Measurements from ENCODE around the gene NATD1. TPM values are rescaled to one million over a fixed set of nuclear protein-coding genes. Genes with fewer than 3 reads are reported as not detected.

Gene NATD1
- total and polyA plus RNA-seq, 4 donors, result 3.6 to 13.4 (median 6.7) TPM

- no peaks in the 10 kb centered on the region for H3K9me3 ChIP-seq (ENCODE audit: control insufficient read depth, low read length)
- DNase-seq, result no peak
- WGBS, 2 donors, result 54 to 59% methylated on average over 9 of the region's 9 CpGs
- no peaks in the 10 kb centered on the region for H3K4me1 ChIP-seq (ENCODE audit: control insufficient read depth in 1 of 2, insufficient read depth in 2 of 2, low read length in 2 of 2)
- H3K27ac ChIP-seq (ENCODE audit: low read depth in 1 of 2, low read length in 2 of 2), result no peak overlapping the region
- no peak for ATAC-seq (ENCODE audit: low FRiP score)
- H3K36me3 ChIP-seq (ENCODE audit: control insufficient read depth in 1 of 2, insufficient read depth in 2 of 2, low read length in 1 of 2), result no peaks in the 10 kb centered on the region
- intact Hi-C loops (cut with DNase I), result no loop called here
- no peaks in the 10 kb centered on the region for H3K27me3 ChIP-seq (ENCODE audit: control insufficient read depth in 1 of 2, insufficient read depth in 2 of 2, low read length in 1 of 2)
- H3K4me3 ChIP-seq (ENCODE audit: low read length in 2 of 2), result no peak overlapping the region
Measured at GRCh38 chr17:21245639-21246084, 7.5 kb downstream of the NATD1 start.

DNA sequence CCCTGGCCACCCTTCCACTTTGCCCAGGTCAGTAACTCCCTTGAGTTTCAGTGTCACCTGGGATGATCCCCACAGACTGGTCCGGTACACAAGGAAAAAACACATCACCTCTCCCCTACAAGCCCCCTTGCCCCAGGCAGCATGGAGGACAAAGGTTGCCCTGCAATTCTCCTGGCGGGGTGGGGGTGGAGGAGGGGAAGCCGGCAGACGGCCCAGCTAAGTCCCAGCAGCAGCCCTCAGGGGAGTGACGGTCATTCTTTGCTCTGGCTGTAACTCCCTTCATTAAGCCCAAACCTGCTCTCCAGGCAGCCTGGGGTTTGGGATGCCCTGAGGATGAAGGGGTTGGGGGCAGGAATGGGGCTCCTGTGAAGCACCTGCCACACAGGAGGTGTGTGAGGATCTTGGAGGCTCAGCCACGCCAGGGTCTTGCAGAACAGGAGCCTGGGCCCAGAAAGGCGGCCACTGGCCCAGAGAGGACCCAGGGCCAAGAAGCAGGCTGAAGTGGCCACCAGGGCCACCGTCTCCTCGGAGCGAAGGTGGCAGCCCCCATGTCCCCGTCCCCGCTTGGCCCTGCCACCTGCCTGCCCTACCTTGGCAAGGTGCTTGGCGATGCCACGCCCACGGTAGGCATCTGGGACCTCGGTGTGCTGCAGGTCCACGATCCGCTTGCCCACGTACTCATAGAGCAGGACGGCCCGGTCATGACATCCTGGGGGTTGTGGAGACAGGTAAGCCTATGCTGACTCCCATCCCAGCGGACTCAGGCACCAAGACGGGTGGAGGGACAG, 9.5 kb downstream of the NATD1 start:
- ATAC-seq (ENCODE audit: low FRiP score) (no peak), DNase-seq (no peak)
- H3K27me3 ChIP-seq (ENCODE audit: control insufficient read depth in 1 of 2, insufficient read depth in 2 of 2, low read length in 1 of 2), result no peaks in the 10 kb centered on the region
- H3K27ac ChIP-seq (ENCODE audit: low read depth in 1 of 2, low read length in 2 of 2), result no peak overlapping the region
- WGBS, 2 donors, result 79 to 80% methylated on average over 23 of the region's 23 CpGs
- H3K9me3 ChIP-seq (ENCODE audit: control insufficient read depth, low read length), result no peaks in the 10 kb centered on the region
- H3K4me3 ChIP-seq (ENCODE audit: low read length in 2 of 2), result no peak overlapping the region
- H3K4me1 ChIP-seq (ENCODE audit: control insufficient read depth in 1 of 2, insufficient read depth in 2 of 2, low read length in 2 of 2), result no peaks in the 10 kb centered on the region
- H3K36me3 ChIP-seq (ENCODE audit: control insufficient read depth in 1 of 2, insufficient read depth in 2 of 2, low read length in 1 of 2), result no peaks in the 10 kb centered on the region
- intact Hi-C loops (cut with DNase I), result no loop called here

DNA sequence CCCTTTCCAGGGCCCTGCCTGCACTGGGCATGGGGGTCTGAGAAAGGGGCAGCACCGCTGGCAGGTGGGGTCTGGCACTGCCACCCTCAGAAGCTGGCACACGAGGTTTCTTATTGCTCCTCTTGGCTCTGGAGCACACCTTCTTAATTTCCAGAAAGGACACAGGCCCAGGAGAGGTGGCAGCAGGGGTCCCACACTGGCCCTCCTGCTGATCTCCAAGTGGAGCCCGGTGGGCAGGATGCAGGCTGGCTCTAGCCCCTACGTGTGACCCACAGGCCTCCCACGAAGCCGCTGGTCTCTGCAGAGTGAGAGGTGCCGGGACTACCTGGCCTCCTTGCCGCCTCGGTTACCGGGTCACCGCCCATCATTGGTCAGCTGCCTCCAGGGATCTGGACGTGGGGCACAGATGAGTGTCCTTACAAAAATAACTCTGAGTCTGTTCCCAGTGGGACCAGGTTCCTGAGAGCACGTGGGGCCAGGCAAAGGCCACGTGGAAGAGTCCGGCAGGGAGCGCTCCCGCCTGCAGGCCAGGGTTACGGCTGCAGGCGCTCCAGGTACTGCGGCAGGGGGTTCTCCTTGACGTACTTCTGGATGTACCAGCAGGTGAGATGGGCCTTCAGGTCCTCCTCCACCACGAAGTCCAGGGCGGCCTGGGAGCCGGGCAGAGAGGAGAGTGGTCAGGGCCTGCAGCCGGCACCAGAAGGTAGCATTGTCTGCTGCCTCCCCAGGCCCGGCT, 10.3 kb downstream of the NATD1 start:
- DNase-seq, result no peak
- WGBS, 2 donors, result 72 to 75% methylated on average over 25 to 26 of the region's 26 CpGs
- H3K4me1 ChIP-seq (ENCODE audit: control insufficient read depth in 1 of 2, insufficient read depth in 2 of 2, low read length in 2 of 2), result no peaks in the 10 kb centered on the region
- H3K27ac ChIP-seq (ENCODE audit: low read depth in 1 of 2, low read length in 2 of 2), result no peak overlapping the region
- no peaks in the 10 kb centered on the region for H3K9me3 ChIP-seq (ENCODE audit: control insufficient read depth, low read length)
- ATAC-seq (ENCODE audit: low FRiP score), result no peak
- intact Hi-C loops (cut with DNase I), result no loop called here
- no peaks in the 10 kb centered on the region for H3K36me3 ChIP-seq (ENCODE audit: control insufficient read depth in 1 of 2, insufficient read depth in 2 of 2, low read length in 1 of 2)
- H3K4me3 ChIP-seq (ENCODE audit: low read length in 2 of 2), result no peak overlapping the region
- H3K27me3 ChIP-seq (ENCODE audit: control insufficient read depth in 1 of 2, insufficient read depth in 2 of 2, low read length in 1 of 2), result no peaks in the 10 kb centered on the region

DNA sequence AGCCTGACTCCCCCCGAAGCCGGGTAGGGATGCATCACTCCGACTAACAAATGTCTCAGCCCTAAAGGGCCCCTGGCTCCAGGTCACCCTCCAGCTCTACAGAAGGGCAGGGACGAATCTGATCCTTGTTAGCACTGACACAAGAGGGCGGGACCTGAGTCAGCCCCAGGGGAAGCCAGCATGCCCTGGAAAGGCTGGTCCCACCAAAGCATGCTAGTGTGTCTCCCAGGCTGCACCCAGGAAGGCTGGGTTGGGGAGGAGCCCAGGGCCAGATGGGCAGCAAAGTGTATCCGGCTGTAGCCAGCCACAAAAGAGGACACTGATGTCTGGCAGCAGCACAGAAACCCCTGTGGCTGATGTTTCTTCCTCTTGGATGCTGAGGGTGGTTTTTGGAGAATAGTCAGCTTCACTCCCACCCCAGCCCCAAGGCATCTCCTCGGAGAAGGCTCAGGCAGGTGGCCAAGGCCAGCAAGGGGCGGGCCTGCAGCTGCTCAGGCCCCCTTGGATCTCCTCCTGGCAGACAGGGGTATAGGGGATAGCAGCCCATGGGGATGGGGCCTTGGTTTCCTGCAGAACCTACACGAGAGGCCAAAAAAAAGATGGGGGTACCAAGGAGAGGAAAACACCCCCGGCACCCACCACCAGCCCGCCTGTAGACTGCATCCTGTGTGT, 11.0 kb downstream of the NATD1 start:
- ATAC-seq (ENCODE audit: low FRiP score) (no peak), DNase-seq (no peak)
- 63 to 69% methylated on average over 11 of the region's 11 CpGs for WGBS, 2 donors
- Histone ChIP-seq H3K4me3 (ENCODE audit: low read length in 2 of 2) (no peak overlapping the region), H3K36me3 (ENCODE audit: control insufficient read depth in 1 of 2, insufficient read depth in 2 of 2, low read length in 1 of 2) (no peaks in the 10 kb centered on the region), H3K27ac (ENCODE audit: low read depth in 1 of 2, low read length in 2 of 2) (no peak overlapping the region), H3K27me3 (ENCODE audit: control insufficient read depth in 1 of 2, insufficient read depth in 2 of 2, low read length in 1 of 2) (no peaks in the 10 kb centered on the region), H3K4me1 (ENCODE audit: control insufficient read depth in 1 of 2, insufficient read depth in 2 of 2, low read length in 2 of 2) (no peaks in the 10 kb centered on the region), H3K9me3 (ENCODE audit: control insufficient read depth, low read length) (no peaks in the 10 kb centered on the region)
- intact Hi-C loops (cut with DNase I), result no loop called here

DNA sequence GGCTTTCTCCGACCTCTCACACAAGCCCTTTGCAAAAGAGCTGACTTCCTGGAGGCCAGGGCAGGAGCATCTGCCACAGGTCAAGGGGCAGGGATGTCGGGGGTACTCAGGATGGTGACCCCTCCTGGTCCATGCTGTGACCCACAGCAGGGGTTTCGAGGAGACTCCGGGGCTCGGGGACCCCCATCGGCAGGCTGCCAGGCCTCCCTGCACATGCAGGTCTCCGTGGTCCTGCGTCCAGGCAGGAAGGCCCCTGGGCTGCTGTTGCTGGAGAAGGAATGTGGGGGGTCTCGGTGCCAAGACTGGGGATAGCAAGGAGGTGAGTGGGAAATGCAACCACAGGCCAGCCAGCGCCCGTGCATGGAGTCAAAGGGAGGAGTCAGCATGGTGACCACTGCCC, 11.6 kb downstream of the NATD1 start:
- Histone ChIP-seq H3K27me3 (ENCODE audit: control insufficient read depth in 1 of 2, insufficient read depth in 2 of 2, low read length in 1 of 2) (no peaks in the 10 kb centered on the region), H3K4me1 (ENCODE audit: control insufficient read depth in 1 of 2, insufficient read depth in 2 of 2, low read length in 2 of 2) (no peaks in the 10 kb centered on the region), H3K9me3 (ENCODE audit: control insufficient read depth, low read length) (no peaks in the 10 kb centered on the region), H3K4me3 (ENCODE audit: low read length in 2 of 2) (no peak overlapping the region), H3K36me3 (ENCODE audit: control insufficient read depth in 1 of 2, insufficient read depth in 2 of 2, low read length in 1 of 2) (no peaks in the 10 kb centered on the region), H3K27ac (ENCODE audit: low read depth in 1 of 2, low read length in 2 of 2) (no peak overlapping the region)
- 71 to 74% methylated on average over 10 to 11 of the region's 11 CpGs for WGBS, 2 donors
- ATAC-seq (ENCODE audit: low FRiP score) (no peak), DNase-seq (no peak)
- intact Hi-C loops (cut with DNase I), result no loop called here

GRCh38 chr17:21240369-21241055, 12.7 kb downstream of the NATD1 start:
- Histone ChIP-seq H3K9me3 (ENCODE audit: control insufficient read depth, low read length) (no peaks in the 10 kb centered on the region), H3K36me3 (ENCODE audit: control insufficient read depth in 1 of 2, insufficient read depth in 2 of 2, low read length in 1 of 2) (no peaks in the 10 kb centered on the region), H3K4me1 (ENCODE audit: control insufficient read depth in 1 of 2, insufficient read depth in 2 of 2, low read length in 2 of 2) (no peaks in the 10 kb centered on the region), H3K27ac (ENCODE audit: low read depth in 1 of 2, low read length in 2 of 2) (no peak overlapping the region), H3K4me3 (ENCODE audit: low read length in 2 of 2) (no peak overlapping the region), H3K27me3 (ENCODE audit: control insufficient read depth in 1 of 2, insufficient read depth in 2 of 2, low read length in 1 of 2) (no peaks in the 10 kb centered on the region)
- intact Hi-C loops (cut with DNase I), result no loop called here
- DNase-seq (no peak), ATAC-seq (ENCODE audit: low FRiP score) (no peak)
- WGBS, 2 donors, result 76 to 81% methylated on average over 24 to 25 of the region's 25 CpGs

- H3K27ac ChIP-seq (ENCODE audit: low read depth in 1 of 2, low read length in 2 of 2), result no peak overlapping the region
- ATAC-seq (ENCODE audit: low FRiP score) (no peak), DNase-seq (no peak)
- no peak overlapping the region for H3K4me3 ChIP-seq (ENCODE audit: low read length in 2 of 2)
- no peaks in the 10 kb centered on the region for H3K36me3 ChIP-seq (ENCODE audit: control insufficient read depth in 1 of 2, insufficient read depth in 2 of 2, low read length in 1 of 2)
- H3K4me1 ChIP-seq (ENCODE audit: control insufficient read depth in 1 of 2, insufficient read depth in 2 of 2, low read length in 2 of 2), result no peaks in the 10 kb centered on the region
- WGBS, 2 donors, result 77% methylated on average over 12 of the region's 12 CpGs
- intact Hi-C loops (cut with DNase I), result no loop called here
- no peaks in the 10 kb centered on the region for H3K27me3 ChIP-seq (ENCODE audit: control insufficient read depth in 1 of 2, insufficient read depth in 2 of 2, low read length in 1 of 2)
- H3K9me3 ChIP-seq (ENCODE audit: control insufficient read depth, low read length), result no peaks in the 10 kb centered on the region
Measured at GRCh38 chr17:21239680-21240368, 13.4 kb downstream of the NATD1 start.

DNA sequence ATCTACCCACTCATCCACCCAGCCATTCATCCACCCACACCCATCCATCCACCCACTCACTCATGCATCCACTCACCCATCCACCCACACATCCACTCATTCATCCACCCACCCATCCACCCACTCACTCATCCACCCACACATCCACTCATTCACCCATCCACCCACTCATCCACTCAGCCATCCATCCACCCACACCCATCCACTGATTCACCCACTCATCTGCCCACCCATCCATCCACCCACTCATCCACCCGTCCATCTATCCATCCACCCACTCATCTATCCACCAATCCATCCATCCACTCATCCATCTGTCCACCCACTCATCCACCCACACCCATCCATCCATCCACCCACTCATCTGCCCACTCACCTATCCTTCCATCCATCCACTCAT, 17.3 kb downstream of the NATD1 start:
- Histone ChIP-seq H3K27ac (ENCODE audit: low read depth in 1 of 2, low read length in 2 of 2) (no peak overlapping the region), H3K27me3 (ENCODE audit: control insufficient read depth in 1 of 2, insufficient read depth in 2 of 2, low read length in 1 of 2) (no peaks in the 10 kb centered on the region), H3K9me3 (ENCODE audit: control insufficient read depth, low read length) (peaks cover 1% of the 10 kb centered on the region), H3K4me3 (ENCODE audit: low read length in 2 of 2) (no peak overlapping the region), H3K4me1 (ENCODE audit: control insufficient read depth in 1 of 2, insufficient read depth in 2 of 2, low read length in 2 of 2) (no peaks in the 10 kb centered on the region), H3K36me3 (ENCODE audit: control insufficient read depth in 1 of 2, insufficient read depth in 2 of 2, low read length in 1 of 2) (no peaks in the 10 kb centered on the region)
- intact Hi-C loops (cut with DNase I), result no loop called here
- no peak for DNase-seq
- ATAC-seq (ENCODE audit: low FRiP score), result no peak
- WGBS, 2 donors, result 84 to 95% methylated on average over 1 of the region's 1 CpG

Measured in aorta (tissue), 5 donors.